ENCODE results near the gene GSPT1.
A peak's percentile ranks its signal among the peaks of the same experiment; 100 is the strongest.
"Not testable (repeated sequence)": the region's sequence is repeated elsewhere in the genome, so short reads cannot be mapped to it uniquely, and the experiment has no call there.

The GSPT1 gene

GRCh38 chr16:11915644-11916523 lies at the start of gene GSPT1:
Gene GSPT1 (minus strand): TSS chr16:11915956. CDS start chr16:11915720, 236 bp downstream.
- peak; percentile 97 for DNase-seq

GRCh38 chr16:11964761-11965551 lies 49.2 kb upstream of the GSPT1 start, which contains the start of gene TNFRSF17:
Gene TNFRSF17 (plus strand): TSS chr16:11965210. CDS start chr16:11965325, 115 bp downstream.
- DNase-seq = no peak

DNA sequence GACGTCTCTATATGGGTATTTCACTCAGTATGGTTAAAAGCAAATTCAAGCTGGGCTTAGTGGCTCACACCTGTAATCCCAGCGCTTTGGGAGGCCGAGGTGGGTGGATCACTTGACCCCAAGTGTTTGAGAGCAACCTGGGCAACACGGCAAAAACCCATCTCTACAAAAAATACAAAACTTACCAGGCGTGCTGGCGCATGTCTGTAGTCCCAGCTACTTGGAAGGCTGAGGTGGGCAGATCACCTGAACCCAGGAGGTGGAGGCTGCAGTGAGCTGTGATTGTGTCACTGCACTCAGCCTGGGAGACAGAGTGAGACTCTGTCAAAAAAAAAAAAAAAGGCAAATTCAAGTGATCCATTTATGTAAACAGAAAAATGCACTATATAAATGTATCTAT lies 48.0 kb upstream of the GSPT1 start:
- no peak for DNase-seq

DNA sequence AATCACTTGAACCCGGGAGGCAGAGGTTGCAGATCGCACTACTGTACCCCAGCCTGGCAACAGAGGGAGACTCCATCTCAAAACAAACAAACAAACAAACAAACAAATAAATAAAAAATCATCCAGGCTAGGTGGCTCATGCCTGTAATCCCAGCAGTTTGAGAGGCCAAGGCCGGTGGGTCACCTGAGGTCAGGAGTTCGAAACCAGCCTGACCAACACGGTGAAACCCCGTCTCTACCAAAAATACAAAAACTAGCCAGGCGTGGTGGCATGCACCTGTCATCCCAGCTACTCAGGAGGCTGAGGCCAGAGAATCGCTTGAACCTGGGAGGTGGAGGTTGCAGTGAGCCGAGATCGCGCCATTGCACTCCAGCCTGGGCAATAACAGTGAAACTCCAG lies 47.2 kb upstream of the GSPT1 start:
- not testable (repeated sequence) for DNase-seq

DNA sequence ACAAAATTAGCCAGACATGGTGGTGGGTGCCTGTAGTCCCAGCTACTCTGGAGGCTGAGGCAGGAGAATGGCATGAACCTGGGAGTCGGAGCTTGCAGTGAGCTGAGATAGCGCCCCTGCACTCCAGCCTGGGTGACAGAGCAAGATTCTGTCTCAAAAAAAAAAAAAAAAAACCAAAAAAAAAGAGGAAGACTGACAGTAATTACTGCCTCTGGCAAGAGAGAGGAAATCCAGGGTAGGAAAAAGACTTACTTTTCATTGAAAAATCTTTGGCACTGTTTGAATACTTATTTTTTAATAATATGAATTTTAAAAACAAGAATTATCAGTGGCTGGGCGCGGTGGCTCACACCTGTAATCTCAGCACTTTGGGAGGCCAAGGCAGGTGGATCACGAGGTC lies 46.7 kb upstream of the GSPT1 start:
- not testable (repeated sequence) for DNase-seq

DNA sequence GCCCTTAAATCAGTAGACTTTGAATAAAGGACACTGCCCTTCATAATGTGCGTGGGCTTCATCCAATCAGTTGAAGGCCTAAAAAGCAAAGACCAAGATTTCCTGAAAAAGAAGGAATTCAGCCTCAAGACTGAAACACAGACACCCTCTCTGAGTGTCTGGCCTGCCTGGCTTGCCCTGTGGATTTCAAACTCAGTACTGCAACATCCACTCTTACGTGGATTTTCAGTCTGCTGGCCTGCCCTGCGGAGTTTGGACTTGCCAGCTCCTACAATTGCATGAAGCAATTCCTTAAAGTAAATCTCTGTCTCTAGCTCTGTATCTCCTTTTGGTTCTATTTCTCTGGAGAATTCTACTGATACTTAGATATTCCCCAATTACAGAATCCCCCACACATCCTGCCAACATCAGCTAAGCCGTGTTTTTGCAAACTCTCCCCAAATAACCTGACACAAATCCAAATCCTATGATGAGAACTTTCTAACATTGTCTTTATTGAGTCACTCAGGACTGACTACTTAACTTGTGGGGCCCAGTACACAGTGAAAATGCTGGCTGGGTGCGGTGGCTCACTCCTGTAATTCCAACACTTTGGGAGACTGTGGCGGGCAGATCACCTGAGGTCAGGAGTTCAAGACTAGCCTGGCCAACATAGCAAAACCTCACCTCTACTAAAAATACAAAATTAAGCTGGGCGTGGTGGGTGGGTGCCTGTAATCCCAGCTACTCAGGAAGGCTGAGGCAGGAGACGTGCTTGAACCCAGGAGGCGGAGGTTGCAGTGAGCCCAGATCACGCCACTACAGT lies 42.0 kb upstream of the GSPT1 start:
- no peak for DNase-seq

GRCh38 chr16:11956558-11956957 lies 40.8 kb upstream of the GSPT1 start:
- no peak for DNase-seq

GRCh38 chr16:11955713-11956123 lies 40.0 kb upstream of the GSPT1 start:
- no peak for DNase-seq

DNA sequence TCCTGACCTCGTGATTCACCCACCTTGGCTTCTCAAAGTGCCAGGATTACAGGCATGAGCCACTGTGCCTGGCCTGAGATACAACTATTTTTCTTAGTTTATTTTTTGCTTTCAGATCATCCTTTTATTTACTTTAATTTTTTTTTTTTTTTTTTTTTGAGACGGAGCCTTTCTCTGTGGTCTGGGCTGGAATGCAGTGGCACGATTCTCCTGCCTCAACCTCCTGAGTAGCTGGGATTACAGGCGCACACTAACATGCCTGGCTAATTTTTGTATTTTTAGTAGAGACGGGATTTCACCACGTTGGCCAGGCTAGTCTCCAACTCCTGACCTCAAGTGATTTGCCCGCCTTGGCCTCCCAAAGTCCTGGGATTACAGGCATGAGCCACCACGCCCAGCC lies 37.8 kb upstream of the GSPT1 start:
- not testable (repeated sequence) for DNase-seq

GRCh38 chr16:11950388-11950787 lies 34.6 kb upstream of the GSPT1 start:
- no peak for DNase-seq

GRCh38 chr16:11949527-11949926 lies 33.8 kb upstream of the GSPT1 start:
- peak; percentile 40 for DNase-seq

DNA sequence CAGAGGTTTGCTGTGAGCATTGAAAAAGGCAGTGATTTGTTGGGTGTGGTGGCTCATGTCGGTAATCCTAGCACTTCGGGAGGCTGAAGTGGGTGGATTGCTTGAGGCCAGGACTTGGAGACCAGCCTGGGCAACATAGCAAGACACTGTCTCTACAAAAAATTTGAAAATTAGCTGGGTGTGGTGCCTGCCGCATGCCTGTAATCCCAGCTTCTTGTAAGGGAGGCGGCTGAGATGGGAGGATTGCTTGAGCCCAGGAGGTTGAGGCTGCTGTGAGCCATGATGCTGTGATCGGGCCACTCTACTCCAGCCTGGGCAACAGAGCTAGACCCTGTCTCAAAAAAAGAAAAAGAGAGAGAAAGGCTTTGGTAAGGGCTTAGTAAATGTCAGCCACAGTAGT lies 33.1 kb upstream of the GSPT1 start:
- DNase-seq = no peak

DNA sequence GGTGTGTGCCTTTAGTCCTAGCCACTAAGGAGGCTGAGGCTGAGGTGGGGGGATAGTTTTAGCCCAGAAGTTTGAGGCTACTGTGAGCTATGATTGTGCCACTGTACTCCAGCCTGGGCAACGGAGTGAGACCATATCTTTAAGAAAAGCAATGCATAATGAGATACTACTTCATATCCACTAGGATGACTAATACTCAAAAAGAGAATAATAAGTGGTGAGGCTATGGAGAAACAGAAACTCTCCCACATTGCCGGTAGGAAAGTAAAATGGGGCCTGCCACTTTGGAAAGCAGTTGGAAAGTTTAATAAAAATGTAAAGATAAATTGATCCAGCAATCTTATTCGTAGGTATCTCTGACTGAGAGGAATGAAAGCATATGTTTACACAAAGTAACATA lies 30.7 kb upstream of the GSPT1 start:
- DNase-seq = no peak

DNA sequence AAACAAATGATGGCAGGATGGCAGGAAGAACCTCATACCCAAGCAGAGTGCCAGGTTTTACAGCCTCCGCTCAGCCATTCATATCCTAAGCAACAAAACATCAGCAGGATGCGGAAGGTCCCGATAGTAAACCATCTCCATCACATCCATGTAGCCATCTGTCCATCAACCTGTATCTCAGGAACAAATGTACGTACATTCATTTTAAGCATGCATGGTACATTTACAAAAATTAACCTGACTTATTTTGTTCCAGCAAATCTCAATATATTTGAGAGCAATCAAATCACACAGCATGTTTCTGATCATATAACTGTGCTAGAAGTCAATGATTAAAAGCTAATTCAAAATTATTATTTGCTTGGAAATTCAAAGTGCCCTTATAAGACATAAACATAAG lies 26.2 kb upstream of the GSPT1 start, which contains the start of gene NPIPB2:
TSS of gene NPIPB2 (minus strand) at position 101 of the 400 bp plus-strand sequence. CDS start at position 101, 0 bp downstream.
- not testable (repeated sequence) for DNase-seq

GRCh38 chr16:11927350-11927749 lies 11.6 kb upstream of the GSPT1 start:
- not testable (repeated sequence) for DNase-seq

DNA sequence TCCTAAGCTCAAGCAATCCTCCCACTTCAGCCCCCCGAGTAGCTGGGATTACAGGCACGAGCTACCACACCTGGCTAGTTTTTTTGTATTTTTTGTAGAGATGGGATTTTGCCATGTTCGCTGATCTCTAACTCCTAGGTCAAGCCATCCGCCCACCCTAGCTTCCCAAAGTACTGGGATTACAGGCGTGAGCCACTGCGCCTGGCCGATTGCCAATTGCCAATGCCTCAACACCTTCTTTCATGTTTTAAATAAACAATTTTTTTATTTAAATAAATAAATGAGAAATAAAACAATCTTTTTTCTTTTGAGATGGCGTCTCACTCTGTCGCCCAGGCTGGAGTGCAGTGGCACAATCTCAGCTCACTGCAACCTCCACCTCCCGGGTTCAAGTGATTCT lies 8.3 kb upstream of the GSPT1 start:
- not testable (repeated sequence) for DNase-seq

DNA sequence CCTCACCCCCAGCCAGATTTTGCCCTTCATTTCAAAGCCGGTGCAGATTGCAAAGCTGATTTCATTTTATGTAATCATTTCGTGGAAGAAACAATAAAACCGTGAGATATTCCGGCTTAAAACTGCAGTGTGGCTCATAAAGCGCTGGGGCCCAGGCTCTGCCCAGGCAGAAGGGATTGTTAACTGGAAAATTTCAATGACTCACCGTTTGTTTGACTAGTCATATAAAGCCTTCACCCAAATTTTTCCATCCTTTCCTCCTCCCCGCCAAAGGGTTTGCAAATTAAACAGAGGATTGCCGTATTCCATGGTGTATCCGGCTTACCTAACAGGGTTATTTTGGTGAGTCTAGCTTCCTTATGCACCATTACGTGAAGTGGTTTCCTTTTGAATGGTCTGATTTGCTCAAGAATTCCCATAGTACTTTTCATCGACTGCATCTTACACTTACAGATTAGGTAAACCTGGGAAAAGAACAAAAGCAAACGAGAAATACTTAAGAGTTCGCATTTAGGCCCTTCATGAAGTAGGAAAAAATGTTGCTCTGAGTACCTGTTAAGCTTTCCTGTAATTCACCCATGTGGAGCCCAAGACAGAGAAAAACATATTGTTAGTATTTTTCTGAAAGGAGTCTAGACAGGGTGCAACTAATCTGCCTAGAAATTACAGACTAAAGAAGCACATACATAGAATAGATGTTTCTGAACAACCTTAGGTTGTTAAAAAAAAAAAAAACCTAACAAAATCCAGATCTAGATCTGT lies 949 bp upstream of the GSPT1 start:
- no peak for DNase-seq

DNA sequence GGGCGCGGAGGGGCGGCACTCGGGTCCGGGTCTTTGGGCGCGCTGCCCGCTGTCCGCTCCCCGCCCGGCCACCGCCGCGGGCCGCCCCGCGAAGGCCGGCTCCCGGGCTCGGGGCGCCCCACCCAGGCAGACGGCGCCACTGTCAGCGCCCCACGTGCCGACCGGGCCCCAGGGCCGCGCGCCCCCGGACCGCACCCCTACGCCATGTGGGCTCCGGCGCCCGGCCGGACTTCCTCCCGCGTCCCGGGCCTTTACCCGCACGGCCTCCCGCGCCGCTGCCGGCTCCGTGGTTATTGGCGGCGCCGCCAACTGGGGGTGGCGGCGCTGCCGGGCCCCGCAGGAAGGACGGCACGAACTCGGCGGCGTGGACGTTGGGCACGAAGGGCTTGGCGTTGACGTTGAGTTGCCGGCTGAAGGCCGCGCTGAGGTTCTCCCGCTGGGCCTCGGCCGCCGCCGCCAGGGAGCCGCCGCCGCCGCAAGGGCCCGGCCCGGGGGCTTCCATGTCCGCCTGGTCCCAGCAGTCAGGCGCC lies 577 bp downstream of the GSPT1 start:
- DNase-seq = no peak

- DNase-seq = no peak
These were observed 1.3 kb downstream of the GSPT1 start for GRCh38 chr16:11914210-11915113.

DNA sequence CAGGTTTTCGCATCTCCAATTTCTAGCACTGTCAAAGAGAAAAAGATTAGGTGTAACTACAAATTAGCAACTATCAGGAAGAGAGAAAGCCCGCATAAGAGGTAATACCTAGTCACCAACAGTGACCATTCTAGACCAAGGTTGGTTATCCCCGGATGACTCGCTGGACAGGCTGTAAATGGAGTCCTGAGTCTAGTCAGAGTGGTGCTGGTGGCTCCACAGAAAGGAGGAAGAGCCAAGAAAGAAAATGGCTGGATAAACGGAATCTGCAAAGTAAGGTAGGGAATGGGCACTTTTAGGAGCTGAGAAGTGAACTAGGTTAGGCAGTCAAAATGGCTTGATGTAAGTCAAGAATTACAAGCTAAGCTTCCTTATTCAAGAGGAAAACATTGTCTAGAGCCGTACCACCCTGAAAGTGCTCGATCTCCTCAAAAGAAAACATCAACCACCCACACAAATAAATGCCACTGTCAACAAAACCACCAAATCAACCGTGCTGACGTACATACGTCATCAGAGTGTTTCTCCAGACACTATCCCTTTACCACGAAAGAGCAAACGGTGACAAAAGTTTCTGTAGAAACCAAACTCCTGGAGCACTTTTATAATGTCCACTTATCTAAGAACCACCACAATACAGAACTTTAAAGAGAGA lies 2.2 kb downstream of the GSPT1 start:
- DNase-seq = no peak
